Measurements from ENCODE around the gene DEFB112. TPM values are rescaled to one million over a fixed set of nuclear protein-coding genes. Genes with fewer than 3 reads are reported as not detected.

DEFB112 gene
- polyA plus RNA-seq, 3 donors, result not detected

GRCh38 chr6:50056242-50056641 is 6.5 kb upstream of the DEFB112 start:
- no CpG with 5 or more reads among the region's 1 CpG for WGBS (ENCODE audit: insufficient coverage)

GRCh38 chr6:50047026-50047425 is 2.7 kb downstream of the DEFB112 start:
- intact Hi-C loops (cut with micrococcal nuclease), result no loop called here
- Histone ChIP-seq H2AFZ (ENCODE audit: insufficient read depth, low read depth, low read length, poor library complexity, severe bottlenecking) (no peak overlapping the region), H3K9ac (ENCODE audit: insufficient read depth, low read length, poor library complexity, severe bottlenecking) (no peak overlapping the region), H3K27ac (ENCODE audit: low read depth in 1 of 2, low read length in 2 of 2) (no peak overlapping the region), H3K4me3 (replicated peaks in 1 of 3; ENCODE audit: low read depth in 2 of 3, low read length in 3 of 3) (no peak overlapping the region), H3K79me2 (ENCODE audit: insufficient read depth, low read length) (no peaks in the 10 kb centered on the region), H4K20me1 (ENCODE audit: insufficient read depth, low read length) (no peaks in the 10 kb centered on the region), H3K36me3 (replicated peaks in 1 of 2; ENCODE audit: control insufficient read depth in 1 of 2, insufficient read depth in 2 of 2, low read length in 2 of 2) (no peaks in the 10 kb centered on the region), H3K9me3 (replicated peaks in 1 of 2; ENCODE audit: control insufficient read depth in 1 of 2, insufficient read depth in 1 of 2, low read length in 2 of 2) (no peaks in the 10 kb centered on the region), H3K4me2 (replicated peaks; ENCODE audit: extremely low read depth, low read length, poor library complexity, severe bottlenecking) (no peak overlapping the region), H3K27me3 (ENCODE audit: control insufficient read depth in 2 of 2, insufficient read depth in 2 of 2, low read length in 2 of 2) (no peaks in the 10 kb centered on the region), H3K4me1 (ENCODE audit: control insufficient read depth in 1 of 2, insufficient read depth in 2 of 2, low read length in 2 of 2) (no peaks in the 10 kb centered on the region)
- no peak for DNase-seq
- Mint-ChIP-seq H3K9me3 (peaks cover 0 to 3% (median 0%) of the 10 kb centered on the region in 7 donors), H3K4me3 (no peak overlapping the region), H3K4me1 (no peaks in the 10 kb centered on the region), H3K27me3 (ENCODE audit: low read depth in 3 of 3) (no peaks in the 10 kb centered on the region), H3K27ac (no peak overlapping the region), H3K36me3 (no peaks in the 10 kb centered on the region)
- TF ChIP-seq CTCF (IDR thresholded peaks at IDR 0.05), result no peak
- 100% methylated on average over 2 of the region's 3 CpGs for WGBS (ENCODE audit: insufficient coverage)

More at GRCh38 chr6:50056242-50056641, 6.5 kb upstream of the DEFB112 start:
- TF ChIP-seq CTCF (IDR thresholded peaks at IDR 0.05), result no peak
- Mint-ChIP-seq H3K4me3 (no peak overlapping the region), H3K36me3 (no peaks in the 10 kb centered on the region), H3K27me3 (ENCODE audit: low read depth in 3 of 3) (no peaks in the 10 kb centered on the region), H3K4me1 (no peaks in the 10 kb centered on the region), H3K27ac (no peak overlapping the region), H3K9me3 (peaks cover 0 to 3% (median 0%) of the 10 kb centered on the region in 7 donors)
- Histone ChIP-seq H3K4me2 (replicated peaks; ENCODE audit: extremely low read depth, low read length, poor library complexity, severe bottlenecking) (no peak overlapping the region), H4K20me1 (ENCODE audit: insufficient read depth, low read length) (no peaks in the 10 kb centered on the region), H3K79me2 (ENCODE audit: insufficient read depth, low read length) (no peaks in the 10 kb centered on the region), H3K4me1 (ENCODE audit: control insufficient read depth in 1 of 2, insufficient read depth in 2 of 2, low read length in 2 of 2) (no peaks in the 10 kb centered on the region), H3K4me3 (replicated peaks in 1 of 3; ENCODE audit: low read depth in 2 of 3, low read length in 3 of 3) (no peak overlapping the region), H3K9me3 (replicated peaks in 1 of 2; ENCODE audit: control insufficient read depth in 1 of 2, insufficient read depth in 1 of 2, low read length in 2 of 2) (no peaks in the 10 kb centered on the region), H3K36me3 (replicated peaks in 1 of 2; ENCODE audit: control insufficient read depth in 1 of 2, insufficient read depth in 2 of 2, low read length in 2 of 2) (no peaks in the 10 kb centered on the region), H3K27ac (ENCODE audit: low read depth in 1 of 2, low read length in 2 of 2) (no peak overlapping the region), H3K9ac (ENCODE audit: insufficient read depth, low read length, poor library complexity, severe bottlenecking) (no peak overlapping the region), H2AFZ (ENCODE audit: insufficient read depth, low read depth, low read length, poor library complexity, severe bottlenecking) (no peak overlapping the region), H3K27me3 (ENCODE audit: control insufficient read depth in 2 of 2, insufficient read depth in 2 of 2, low read length in 2 of 2) (no peaks in the 10 kb centered on the region)
- intact Hi-C loops (cut with micrococcal nuclease), result no loop called here
- DNase-seq, result no peak

Measured in CD14-positive monocyte (primary cell).